Right lobe of liver (tissue), 6 donors: Measurements from ENCODE around the gene HOXC11. TPM values are rescaled to one million over a fixed set of nuclear protein-coding genes. Genes with fewer than 3 reads are reported as not detected.
A peak's percentile ranks its signal among the peaks of the same experiment; 100 is the strongest.

ENCODE experiments used
- ATAC-seq, 4 donors: fragments of 200-7000 bp; cut with Tn5 transposase; one replicate each; pipeline ENCODE4 v1.9.1; 2020; ENCODE audit warnings: mild to moderate bottlenecking in 4 of 4, moderate library complexity in 4 of 4
- DNase-seq, 3 donors: peaks; one replicate each; pipeline ENCODE4 v3.0.0-alpha.2; 2020
- H3K27ac ChIP-seq, 3 donors: fragments of 200-600 bp; one replicate each; pipeline ENCODE4 v1.8.0; 2022
- H3K27me3 ChIP-seq, 2 donors: fragments of 200-600 bp; one replicate each; pipeline ENCODE4 v1.8.0; 2022
- H3K36me3 ChIP-seq, 4 donors: fragments of 200-600 bp; sonication (generic) in 1 of 4; one replicate each; pipeline versions ENCODE4 v1.5.1 to v1.8.0; 2017 to 2022; ENCODE audit warnings: control low read depth in 1 of 4
- H3K4me1 ChIP-seq, 4 donors: fragments of 200-600 bp; sonication (generic) in 1 of 4; one replicate each; pipeline versions ENCODE4 v1.5.1 to v1.8.0; 2017 to 2022; ENCODE audit warnings: control low read depth in 1 of 4
- H3K4me3 ChIP-seq, 3 donors: fragments of 200-600 bp; one replicate each; pipeline ENCODE4 v1.8.0; 2022
- H3K9me3 ChIP-seq, 4 donors: fragments of 200-600 bp; sonication (generic) in 1 of 4; one replicate each; pipeline versions ENCODE4 v1.5.1 to v1.8.0; 2017 to 2022; ENCODE audit warnings: control low read depth in 1 of 4
- POLR2A ChIP-seq: fragments of 450-650 bp; IDR thresholded peaks from one replicate; pipeline ENCODE4 v1.6.1; 2017; ENCODE audit warnings: antibody characterized with exemption, mild to moderate bottlenecking
- WGBS: methylation state at CpG from one replicate; pipeline ENCODE4 v1.1.6; 2018; ENCODE audit warnings: low coverage, low lambda C conversion rate; ENCODE audit not compliant: insufficient coverage; ENCODE audit errors: missing lambda C conversion rate; 5-methylcytosine and 5-hydroxymethylcytosine counted together
- intact Hi-C, 2 donors: fragments of 100-400 bp; cut with DNase I; formaldehyde crosslinking; loops; one replicate each; pipeline versions ENCODE4 v1.11.2 to v1.14.1; 2022
- total RNA-seq, 6 experiments: library from RNA; depleted of rRNA in 2 of 6; stranded (reverse); fragments of >200 nt in 2 of 6; fragmentation: NEBNext Ultra II Directional in 3 of 6; extraction: Animal tissue kit (Norgen Biotek cat#: 25700) in 3 of 6; gene quantifications; one replicate each; pipeline versions ENCODE4 v1.1.0 to v1.2.4, GENCODE V29; 2016 to 2023
- TF ChIP-seq, protein P1 (sequence below), 4 donors: fragments of 200-600 bp in 3 of 4; fragments of 450-650 bp in 1 of 4; IDR thresholded peaks; one replicate each; pipeline versions ENCODE4 v1.5.1 to v1.8.0; 2016 to 2022; ENCODE audit warnings: antibody characterized with exemption in 4 of 4, mild to moderate bottlenecking in 2 of 4
- donor health status: DM: no; HTN: yes; CAD: no.
- donor health status: DM: no; HTN: no; CAD: no.
- donor health status: DM: no; HTN: no; CAD: no.
- donor health status: DM: no; HTN: yes; CAD: no.
- donor health status: DM: no; HTN: yes; CAD: no.

HOXC11 gene
- total RNA-seq, 6 experiments from 2014 or later: not detected

DNA sequence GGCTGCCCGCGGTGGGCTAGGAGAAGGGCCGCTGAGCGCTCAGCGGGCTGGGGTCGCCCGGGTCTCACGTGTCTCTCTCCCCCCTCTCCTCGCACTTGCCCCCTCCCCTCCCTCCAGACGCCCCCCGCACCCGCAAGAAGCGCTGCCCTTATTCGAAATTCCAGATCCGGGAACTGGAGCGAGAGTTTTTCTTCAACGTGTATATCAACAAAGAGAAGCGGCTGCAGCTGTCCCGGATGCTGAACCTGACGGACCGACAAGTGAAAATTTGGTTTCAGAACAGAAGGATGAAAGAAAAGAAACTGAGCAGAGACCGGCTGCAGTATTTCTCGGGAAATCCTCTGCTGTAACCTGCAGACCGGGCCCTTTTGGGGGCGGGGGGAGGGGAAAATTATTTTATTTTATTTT lies 2.1 kb downstream of the HOXC11 start:
- ATAC-seq (no peak), DNase-seq (no peak)
- TF ChIP-seq, protein P1, sequence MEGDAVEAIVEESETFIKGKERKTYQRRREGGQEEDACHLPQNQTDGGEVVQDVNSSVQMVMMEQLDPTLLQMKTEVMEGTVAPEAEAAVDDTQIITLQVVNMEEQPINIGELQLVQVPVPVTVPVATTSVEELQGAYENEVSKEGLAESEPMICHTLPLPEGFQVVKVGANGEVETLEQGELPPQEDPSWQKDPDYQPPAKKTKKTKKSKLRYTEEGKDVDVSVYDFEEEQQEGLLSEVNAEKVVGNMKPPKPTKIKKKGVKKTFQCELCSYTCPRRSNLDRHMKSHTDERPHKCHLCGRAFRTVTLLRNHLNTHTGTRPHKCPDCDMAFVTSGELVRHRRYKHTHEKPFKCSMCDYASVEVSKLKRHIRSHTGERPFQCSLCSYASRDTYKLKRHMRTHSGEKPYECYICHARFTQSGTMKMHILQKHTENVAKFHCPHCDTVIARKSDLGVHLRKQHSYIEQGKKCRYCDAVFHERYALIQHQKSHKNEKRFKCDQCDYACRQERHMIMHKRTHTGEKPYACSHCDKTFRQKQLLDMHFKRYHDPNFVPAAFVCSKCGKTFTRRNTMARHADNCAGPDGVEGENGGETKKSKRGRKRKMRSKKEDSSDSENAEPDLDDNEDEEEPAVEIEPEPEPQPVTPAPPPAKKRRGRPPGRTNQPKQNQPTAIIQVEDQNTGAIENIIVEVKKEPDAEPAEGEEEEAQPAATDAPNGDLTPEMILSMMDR (IDR thresholded peaks at IDR 0.05): no peak
- no peak for TF ChIP-seq POLR2A
- Histone ChIP-seq H3K36me3 (no peaks in the 10 kb centered on the region), H3K27me3 (peaks cover 4 to 34% of the 10 kb centered on the region in 2 donors), H3K27ac (no peak overlapping the region), H3K4me3 (no peak overlapping the region), H3K4me1 (peaks cover 0 to 5% (median 0%) of the 10 kb centered on the region in 4 donors), H3K9me3 (no peaks in the 10 kb centered on the region)
- 1% methylated on average over 16 of the region's 25 CpGs for WGBS
- intact Hi-C loops: no loop called here

DNA sequence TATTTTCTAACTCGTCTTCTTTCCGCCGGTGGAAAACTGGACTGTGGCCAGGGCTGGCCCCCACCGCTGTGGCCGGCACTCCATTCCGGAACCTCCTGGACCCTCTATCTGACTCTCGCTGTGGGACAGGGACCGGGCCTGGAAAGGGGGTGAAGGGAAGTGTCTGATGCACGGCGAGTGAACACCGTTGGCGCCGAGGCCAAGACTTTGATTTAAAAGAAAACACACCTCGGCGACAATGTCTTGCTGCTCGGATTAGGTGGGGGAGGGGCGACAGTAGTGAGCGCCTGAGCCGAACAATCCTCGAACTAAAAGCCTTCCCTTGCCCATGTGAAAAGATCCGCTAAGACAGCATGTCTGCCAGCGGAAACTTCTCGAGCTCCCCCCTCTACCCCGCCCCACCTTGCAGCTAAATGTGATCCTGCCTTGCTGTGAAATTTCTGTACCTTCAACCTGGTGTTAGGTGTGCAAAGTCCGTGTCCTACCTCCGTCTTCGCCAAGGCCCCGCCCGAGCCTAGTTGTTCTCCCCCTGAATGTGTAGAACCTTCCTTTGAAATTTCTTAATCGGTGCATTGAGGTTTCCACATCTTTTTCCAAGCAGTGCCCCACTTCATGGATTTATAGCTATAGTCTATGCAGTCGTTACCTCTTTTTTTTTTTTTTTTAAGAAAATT lies 2.7 kb downstream of the HOXC11 start:
- TF ChIP-seq, protein P1 (IDR thresholded peaks at IDR 0.05): no peak
- no peak for TF ChIP-seq POLR2A
- intact Hi-C loops: no loop called here
- ATAC-seq (no peak), DNase-seq (peak in 1 of 3 donors; percentile 20)
- Histone ChIP-seq H3K4me3 (no peak overlapping the region), H3K9me3 (no peaks in the 10 kb centered on the region), H3K27me3 (peaks cover 4 to 34% of the 10 kb centered on the region in 2 donors), H3K36me3 (no peaks in the 10 kb centered on the region), H3K27ac (no peak overlapping the region), H3K4me1 (peaks cover 0 to 5% (median 0%) of the 10 kb centered on the region in 4 donors)
- WGBS: 7% methylated on average over 29 of the region's 31 CpGs

DNA sequence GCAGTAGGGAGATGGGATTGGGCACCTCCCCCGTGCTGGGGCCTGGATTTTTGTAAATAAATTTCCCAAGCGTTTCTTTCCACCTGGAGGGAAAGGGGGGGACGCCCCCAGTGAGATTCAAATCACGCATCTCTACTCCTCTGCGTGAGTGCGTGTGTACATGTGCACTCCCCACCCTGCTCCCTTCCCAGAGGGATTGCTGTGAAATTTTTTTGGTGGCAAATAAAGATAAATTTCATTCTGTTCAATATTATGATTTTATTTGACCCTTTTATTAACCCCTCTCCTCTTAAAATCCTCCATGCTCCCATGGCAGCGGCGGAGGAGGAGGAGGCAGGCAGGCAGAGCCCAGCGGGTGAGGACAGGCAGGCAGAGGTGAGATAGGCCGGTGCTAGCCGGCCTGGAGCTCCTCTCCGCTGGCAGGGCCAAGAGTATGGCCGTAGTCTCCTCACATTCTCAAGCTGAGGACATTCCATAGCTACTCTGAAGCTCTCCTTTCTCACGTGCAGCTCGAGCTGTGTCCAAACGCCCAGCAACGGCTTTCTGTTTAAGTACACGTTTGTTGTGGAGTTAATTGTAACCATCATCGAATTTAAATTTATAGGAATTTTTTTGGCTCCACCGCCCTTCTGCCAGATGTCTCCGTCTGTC lies 3.4 kb downstream of the HOXC11 start:
- ATAC-seq: no peak
- WGBS: 12% methylated on average over 21 of the region's 21 CpGs
- intact Hi-C loops: no loop called here

DNA sequence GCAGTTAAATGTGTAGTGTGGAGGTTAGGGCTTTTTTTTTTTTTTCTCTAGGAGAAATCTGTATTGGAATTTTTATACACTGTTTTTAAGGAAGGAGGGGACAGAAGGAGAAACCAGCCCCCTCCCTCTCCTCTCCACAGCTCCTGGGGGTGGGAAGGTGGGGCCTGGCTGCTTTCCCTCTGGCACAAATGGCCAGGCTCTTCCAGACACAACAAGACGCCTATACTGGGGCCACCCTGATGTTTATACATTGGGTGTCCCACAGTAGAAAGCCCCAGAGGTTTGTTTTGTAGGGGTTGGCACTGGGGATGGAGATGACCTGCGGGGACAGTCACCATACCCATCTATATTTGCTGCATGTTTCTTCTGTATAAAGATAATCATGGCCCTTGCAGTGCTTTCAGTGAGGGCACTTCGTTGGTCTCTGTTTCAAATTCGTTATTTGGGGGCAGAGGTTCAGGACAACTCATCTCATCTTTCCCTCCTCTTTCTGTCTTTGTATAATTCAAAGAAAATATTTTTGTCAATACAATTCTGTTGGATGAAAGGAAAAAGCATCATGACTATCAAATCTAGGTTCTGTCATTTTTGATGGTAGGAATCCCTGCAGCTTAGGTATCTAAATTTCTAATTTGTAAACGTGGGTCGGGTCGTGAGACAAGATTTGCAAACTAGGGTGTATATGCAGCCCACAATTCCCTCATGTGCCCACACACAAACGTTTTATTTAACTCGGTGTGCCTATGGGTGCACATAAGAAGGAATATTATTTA lies 4.1 kb downstream of the HOXC11 start:
- peaks cover 0 to 5% (median 0%) of the 10 kb centered on the region in 4 donors for H3K4me1 ChIP-seq
- no peaks in the 10 kb centered on the region for H3K9me3 ChIP-seq
- no peak overlapping the region for H3K27ac ChIP-seq
- peaks cover 11 to 47% of the 10 kb centered on the region in 2 donors for H3K27me3 ChIP-seq
- H3K36me3 ChIP-seq: no peaks in the 10 kb centered on the region
- peak in 1 of 3 donors; percentile 3 for DNase-seq
- H3K4me3 ChIP-seq: no peak overlapping the region
- intact Hi-C loops: no loop called here
- WGBS: 7% methylated on average over 9 of the region's 9 CpGs
- TF ChIP-seq, protein P1 (IDR thresholded peaks at IDR 0.05): no peak
- no peak for TF ChIP-seq POLR2A
- no peak for ATAC-seq

More for the DNA sequence above, 3.4 kb downstream of the HOXC11 start:
- no peaks in the 10 kb centered on the region for H3K36me3 ChIP-seq
- H3K4me1 ChIP-seq: peaks cover 0 to 5% (median 0%) of the 10 kb centered on the region in 4 donors
- peak in 1 of 3 donors; percentile 24 for DNase-seq
- peaks cover 6 to 40% of the 10 kb centered on the region in 2 donors for H3K27me3 ChIP-seq
- no peaks in the 10 kb centered on the region for H3K9me3 ChIP-seq
- H3K4me3 ChIP-seq: no peak overlapping the region
- no peak overlapping the region for H3K27ac ChIP-seq
- TF ChIP-seq POLR2A: no peak
- TF ChIP-seq, protein P1 (IDR thresholded peaks at IDR 0.05): no peak
